ENCODE results near the gene FBXL17. TPM values are rescaled to one million over a fixed set of nuclear protein-coding genes. Genes with fewer than 3 reads are reported as not detected.

FBXL17 gene
- polyA plus RNA-seq, 1 of the 3 experiments (the other 2 are of a cell fraction), result 4.4 TPM

- H3K27me3 ChIP-seq (ENCODE audit: insufficient read depth), result no peaks in the 10 kb centered on the region
- H4K20me1 ChIP-seq (ENCODE audit: insufficient read depth), result no peaks in the 10 kb centered on the region
- H3K9ac ChIP-seq, result no peak overlapping the region
- H3K4me3 ChIP-seq (ENCODE audit: low read depth in 2 of 2, low read length in 1 of 2), result no peak overlapping the region
- no peaks in the 10 kb centered on the region for H3K9me2 ChIP-seq
- no peaks in the 10 kb centered on the region for H3K9me3 ChIP-seq
- no peaks in the 10 kb centered on the region for H3F3A ChIP-seq (replicated peaks; ENCODE audit: insufficient read depth)
- no peaks in the 10 kb centered on the region for H3K36me3 ChIP-seq (replicated peaks in 1 of 2; ENCODE audit: control insufficient read depth in 1 of 2, insufficient read depth in 2 of 2, low read length in 1 of 2)
- no peak for TF ChIP-seq FOXJ3 (CRISPR knock-in tag; IDR thresholded peaks at IDR 0.05)
- TF ChIP-seq ZBTB33 (IDR thresholded peaks at IDR 0.05; ENCODE audit: borderline replicate concordance, low read depth), result no peak
- TF ChIP-seq MXI1 (IDR thresholded peaks at IDR 0.05; ENCODE audit: low read depth, low read length), result no peak
- no peak for TF ChIP-seq GABPA (IDR thresholded peaks at IDR 0.05; ENCODE audit: low read depth)
- TF ChIP-seq FOSL2 (IDR thresholded peaks at IDR 0.05; ENCODE audit: borderline replicate concordance, low read depth), result no peak
- no peak for TF ChIP-seq CHD2 (IDR thresholded peaks at IDR 0.05; ENCODE audit: low read length, partially characterized antibody)
- TF ChIP-seq FOXM1 (IDR thresholded peaks at IDR 0.05; ENCODE audit: low read depth), result no peak
- TF ChIP-seq REST (IDR thresholded peaks at IDR 0.05; ENCODE audit: low read depth, low read length), result no peak
- no peak for TF ChIP-seq NFIC (IDR thresholded peaks at IDR 0.05; ENCODE audit: borderline replicate concordance)
- no peak for TF ChIP-seq SMC3 (IDR thresholded peaks at IDR 0.05; ENCODE audit: low read depth, low read length)
- no peak for TF ChIP-seq SIN3A (IDR thresholded peaks at IDR 0.05; ENCODE audit: borderline replicate concordance, low read depth, low read length)
- TF ChIP-seq GATA2 (CRISPR knock-in tag; IDR thresholded peaks at IDR 0.05), result no peak
- TF ChIP-seq, protein P1, sequence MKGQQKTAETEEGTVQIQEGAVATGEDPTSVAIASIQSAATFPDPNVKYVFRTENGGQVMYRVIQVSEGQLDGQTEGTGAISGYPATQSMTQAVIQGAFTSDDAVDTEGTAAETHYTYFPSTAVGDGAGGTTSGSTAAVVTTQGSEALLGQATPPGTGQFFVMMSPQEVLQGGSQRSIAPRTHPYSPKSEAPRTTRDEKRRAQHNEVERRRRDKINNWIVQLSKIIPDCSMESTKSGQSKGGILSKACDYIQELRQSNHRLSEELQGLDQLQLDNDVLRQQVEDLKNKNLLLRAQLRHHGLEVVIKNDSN (IDR thresholded peaks at IDR 0.05; ENCODE audit: borderline replicate concordance, low read depth), result no peak
- no peak for TF ChIP-seq IRF3 (IDR thresholded peaks at IDR 0.05; ENCODE audit: low read depth, low read length)
- no peak for TF ChIP-seq TEAD4 (IDR thresholded peaks at IDR 0.05; ENCODE audit: borderline replicate concordance, insufficient read depth)
- ChIA-PET POLR2A (no interaction called here), CTCF (interaction anchor here (1.1 kb wide), 1 partner anchor 157 kb away, joined by 3 read pairs; no protein-coding TSS in a partner anchor)
- no peaks in the 10 kb centered on the region for H3K79me2 ChIP-seq (ENCODE audit: insufficient read depth)
- H2AFZ ChIP-seq (ENCODE audit: low read depth), result no peak overlapping the region
- H3K27ac ChIP-seq (ENCODE audit: low read depth in 2 of 2, low read length in 1 of 2), result no peak overlapping the region
- no peak overlapping the region for H3K4me2 ChIP-seq
- peaks cover 0 to 6% of the 10 kb centered on the region in 2 experiments; a peak in 1 of 4 replicates for H3K4me1 ChIP-seq (ENCODE audit: control insufficient read depth in 1 of 2, insufficient read depth in 2 of 2, low read depth in 1 of 2, low read length in 1 of 2)
- 77% methylated on average over 1 of the region's 1 CpG for WGBS (ENCODE audit: low lambda C conversion rate)
- no peak for DNase-seq
Observed at GRCh38 chr5:107936515-107936914, 445.4 kb downstream of the FBXL17 start.

Measured in SK-N-SH (cell line).